ENCODE data around the gene ZNF615.
"Not testable (repeated sequence)": the region's sequence is repeated elsewhere in the genome, so short reads cannot be mapped to it uniquely, and the experiment has no call there.

The ZNF615 gene

DNA sequence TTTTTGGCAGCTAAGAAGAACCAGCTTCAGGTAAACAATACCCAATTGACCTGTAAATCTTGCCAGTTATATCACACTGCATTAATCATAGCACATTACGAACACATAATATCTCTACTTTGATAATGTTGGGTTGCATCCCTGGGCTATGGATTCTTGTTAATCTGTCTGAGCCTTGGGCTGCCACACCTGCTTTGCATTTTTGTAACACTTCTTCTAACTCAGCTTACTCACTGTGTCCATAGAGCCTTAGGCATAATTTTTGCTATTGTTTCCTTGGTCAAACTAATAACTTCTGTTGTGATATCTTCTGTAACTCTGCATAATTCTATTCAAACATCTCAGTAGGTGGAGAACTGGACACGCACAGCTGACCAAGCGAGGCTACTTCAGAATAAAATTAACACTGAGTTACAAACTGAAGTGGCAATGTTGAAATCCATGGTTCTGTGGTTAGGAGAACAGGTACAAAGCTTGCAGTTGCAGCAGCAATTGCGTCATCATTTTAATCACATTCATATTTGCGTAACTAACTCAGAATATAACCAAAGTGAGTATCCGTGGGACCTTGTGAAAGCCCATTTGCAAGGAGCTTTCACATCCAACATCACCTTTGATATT lies 27.8 kb downstream of the ZNF615 start:
- no peak for DNase-seq (ENCODE audit: low read depth)

DNA sequence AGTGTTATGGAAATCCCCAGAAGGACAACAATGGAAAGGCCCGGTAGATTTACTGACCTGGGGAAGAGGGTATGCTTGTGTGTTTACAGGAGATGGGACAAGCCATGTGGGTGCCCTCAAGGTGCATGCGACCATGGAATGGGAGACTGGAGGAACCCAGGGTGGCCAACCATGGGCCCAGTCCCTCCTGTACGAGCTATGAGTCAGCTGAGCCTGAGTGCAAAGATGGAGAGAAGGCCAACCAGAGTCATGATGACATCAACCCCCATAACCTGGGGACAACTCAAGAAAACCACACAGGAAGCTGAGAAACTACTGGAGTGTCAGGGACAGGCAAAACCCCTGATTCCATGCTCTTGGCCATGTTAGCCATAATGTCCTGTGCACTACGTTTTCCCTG lies 29.1 kb downstream of the ZNF615 start:
- no peak for DNase-seq (ENCODE audit: low read depth)

DNA sequence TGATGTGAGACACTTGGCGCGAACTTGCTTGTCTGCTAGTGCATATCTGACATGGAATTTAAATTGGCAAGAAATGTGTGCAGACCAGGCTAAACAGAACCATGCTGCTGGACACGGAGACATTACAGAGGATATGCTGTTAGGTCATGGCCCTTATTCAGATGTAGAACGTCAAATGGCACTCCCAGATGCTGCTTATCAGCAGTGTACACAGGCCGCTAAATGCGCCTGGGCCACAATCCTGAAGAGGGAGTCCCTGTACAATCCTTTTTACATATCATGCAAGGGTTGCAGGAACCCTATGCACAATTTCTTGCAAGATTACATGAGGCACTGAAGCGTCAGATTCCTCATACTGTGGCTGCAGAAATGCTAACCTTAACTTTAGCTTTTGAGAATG lies 30.7 kb downstream of the ZNF615 start:
- no peak for DNase-seq (ENCODE audit: low read depth)

DNA sequence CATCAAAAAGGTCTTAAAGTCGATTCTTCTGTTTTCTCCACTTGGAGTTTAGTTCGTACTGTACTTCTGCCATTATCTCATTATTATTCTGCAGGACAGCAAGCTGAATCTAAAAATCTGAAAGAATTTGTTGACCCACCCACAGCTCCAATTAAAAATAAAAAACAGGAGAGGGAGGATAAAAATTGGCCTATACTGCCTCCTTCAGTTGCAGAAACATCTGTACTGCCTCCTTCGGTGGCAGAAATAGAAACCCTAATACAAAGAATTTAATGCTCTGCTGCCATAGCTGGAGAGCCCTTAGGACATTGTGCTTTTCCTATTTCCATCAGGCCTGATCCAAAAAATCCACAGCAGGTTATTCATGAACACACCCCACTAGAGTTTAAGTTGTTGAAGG lies 31.2 kb downstream of the ZNF615 start:
- DNase-seq (ENCODE audit: low read depth): no peak

DNA sequence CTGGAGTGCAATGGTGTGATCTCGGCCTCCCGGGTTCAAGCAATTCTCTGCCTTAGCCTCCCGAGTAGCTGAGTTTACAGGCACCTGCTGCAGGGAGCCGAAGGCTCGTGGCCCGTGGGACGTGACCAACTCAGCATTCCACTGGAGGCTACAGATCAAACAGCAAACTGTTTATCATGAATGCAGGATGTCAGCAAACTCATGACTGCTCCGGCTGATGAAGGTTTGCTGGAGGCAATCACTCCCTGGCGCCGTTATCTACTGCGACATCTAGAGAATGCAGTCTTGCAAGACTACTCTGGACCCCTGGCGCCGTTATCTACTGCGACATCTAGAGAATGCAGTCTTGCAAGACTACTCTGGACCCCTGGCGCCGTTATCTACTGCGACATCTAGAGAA lies 32.2 kb downstream of the ZNF615 start:
- not testable (repeated sequence) for DNase-seq (ENCODE audit: low read depth)

DNA sequence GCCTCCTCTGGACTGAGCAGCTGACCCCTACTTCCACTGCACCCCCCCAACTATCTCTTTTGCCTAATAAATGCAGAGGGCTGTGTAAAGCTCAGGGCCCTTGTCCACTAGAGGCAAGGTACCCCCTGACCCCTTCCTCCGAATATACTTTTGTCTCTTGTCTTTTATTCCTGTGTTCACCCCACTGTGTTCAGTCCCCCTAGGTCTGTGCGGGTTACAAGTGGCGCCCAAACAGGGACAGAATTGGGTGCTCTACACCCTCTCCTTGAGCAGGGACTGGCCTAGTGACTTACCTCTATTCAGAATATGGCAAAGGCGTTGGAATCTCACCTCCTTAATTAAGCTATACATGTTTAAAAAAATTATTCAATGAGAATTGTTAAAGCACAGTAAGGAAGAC lies 36.4 kb downstream of the ZNF615 start:
- no peak for DNase-seq (ENCODE audit: low read depth)

DNA sequence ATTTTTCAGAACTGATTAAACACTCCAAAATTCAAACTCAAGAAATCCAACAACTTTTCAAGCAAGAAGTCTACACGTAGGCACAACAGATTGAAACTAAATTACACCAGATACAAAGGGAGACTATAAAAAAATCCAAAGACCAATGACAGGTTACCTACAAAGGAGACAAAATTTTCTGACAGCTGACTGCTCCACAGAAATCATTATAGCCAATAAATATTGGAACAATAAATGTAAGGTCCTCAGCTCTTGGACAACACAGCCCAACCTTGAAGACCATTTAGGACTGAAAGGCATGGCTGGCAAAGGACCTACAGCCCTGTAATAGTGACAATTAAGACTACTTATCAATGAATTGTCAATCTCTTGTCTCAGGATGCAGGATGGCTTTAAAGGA lies 37.3 kb downstream of the ZNF615 start:
- DNase-seq (ENCODE audit: low read depth): no peak

DNA sequence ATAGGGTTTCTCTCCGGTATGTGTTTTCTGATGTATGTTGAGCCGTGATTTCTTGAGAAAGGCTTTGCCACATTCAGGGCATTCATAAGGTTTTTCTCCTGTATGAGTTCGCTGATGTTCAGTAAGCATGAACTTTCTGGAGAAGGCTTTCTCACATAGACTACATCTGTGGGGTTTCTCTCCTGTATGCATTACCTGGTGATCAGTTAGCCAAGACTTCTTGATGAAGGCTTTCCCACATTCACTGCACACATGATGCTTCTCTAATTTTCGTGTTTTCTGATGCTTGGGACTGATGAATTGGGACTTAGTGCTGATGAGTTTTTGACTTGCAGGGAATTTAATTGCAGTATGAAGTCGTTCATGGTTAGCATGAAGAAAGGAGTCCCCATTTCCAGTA lies 42.4 kb downstream of the ZNF615 start:
- no peak for DNase-seq (ENCODE audit: low read depth)

DNA sequence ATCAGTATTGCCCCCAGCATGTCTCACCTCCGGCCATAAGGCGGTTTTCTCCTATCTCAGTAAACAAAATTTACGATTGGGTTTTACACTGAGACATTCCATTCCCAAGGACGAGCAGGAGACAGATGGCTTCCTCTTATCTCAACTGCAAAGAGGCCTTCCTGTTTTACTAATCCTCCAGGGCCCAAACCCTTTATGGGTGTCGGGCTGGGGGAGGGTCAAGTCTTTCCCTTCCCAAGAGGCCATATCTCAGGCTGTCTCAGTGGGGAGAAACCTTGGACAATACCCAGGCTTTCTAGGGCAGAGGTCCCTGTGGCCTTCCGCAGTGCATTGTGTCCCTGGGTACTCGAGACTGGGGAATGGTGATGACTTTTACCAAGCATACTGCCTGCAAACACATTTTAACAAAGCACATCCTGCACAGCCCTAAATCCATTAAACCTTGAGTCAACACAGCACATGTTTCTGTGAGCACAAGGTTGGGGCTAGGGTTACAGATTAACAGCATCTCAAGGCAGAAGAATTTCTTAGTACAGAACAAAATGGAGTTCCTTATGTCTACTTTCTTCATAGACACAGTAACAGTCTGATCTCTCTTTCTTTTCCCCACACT lies 47.3 kb downstream of the ZNF615 start:
- not testable (repeated sequence) for DNase-seq (ENCODE audit: low read depth)

DNA sequence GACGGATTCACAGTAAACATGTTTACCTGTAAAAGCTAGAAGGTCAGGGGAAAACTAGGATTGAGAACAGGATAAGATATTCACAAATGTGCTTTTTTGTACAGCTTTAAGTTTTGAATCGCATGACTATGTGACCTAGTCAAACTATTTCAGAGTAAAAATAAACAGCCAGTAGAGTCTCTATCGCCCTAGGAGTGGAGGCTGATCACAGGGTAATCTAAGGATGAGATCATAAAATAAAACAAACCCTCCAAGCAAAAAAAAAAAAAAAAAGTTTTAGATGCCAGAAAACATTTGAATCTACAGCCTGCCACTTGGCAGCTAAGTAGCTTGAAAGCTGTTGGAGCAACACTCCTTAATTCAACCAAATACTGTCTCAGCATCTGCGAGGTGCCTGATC lies 48.2 kb downstream of the ZNF615 start:
- no peak for DNase-seq (ENCODE audit: low read depth)

DNA sequence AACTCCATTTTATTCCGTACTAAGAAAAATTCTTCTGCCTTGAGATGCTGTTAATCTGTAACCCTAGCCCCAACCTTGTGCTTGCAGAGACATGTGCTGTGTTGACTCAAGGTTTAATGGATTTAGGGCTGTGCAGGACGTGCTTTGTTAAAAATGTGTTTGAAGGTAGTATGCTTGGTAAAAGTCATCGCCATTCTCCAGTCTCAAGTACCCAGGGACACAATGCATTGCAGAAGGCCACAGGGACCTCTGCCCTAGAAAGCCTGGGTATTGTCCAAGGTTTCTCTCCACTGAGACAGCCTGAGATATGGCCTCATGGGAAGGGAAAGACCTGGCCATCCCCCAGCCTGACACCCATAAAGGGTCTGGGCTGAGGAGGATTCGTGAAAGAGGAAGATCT lies 50.2 kb downstream of the ZNF615 start:
- DNase-seq (ENCODE audit: low read depth): not testable (repeated sequence)

DNA sequence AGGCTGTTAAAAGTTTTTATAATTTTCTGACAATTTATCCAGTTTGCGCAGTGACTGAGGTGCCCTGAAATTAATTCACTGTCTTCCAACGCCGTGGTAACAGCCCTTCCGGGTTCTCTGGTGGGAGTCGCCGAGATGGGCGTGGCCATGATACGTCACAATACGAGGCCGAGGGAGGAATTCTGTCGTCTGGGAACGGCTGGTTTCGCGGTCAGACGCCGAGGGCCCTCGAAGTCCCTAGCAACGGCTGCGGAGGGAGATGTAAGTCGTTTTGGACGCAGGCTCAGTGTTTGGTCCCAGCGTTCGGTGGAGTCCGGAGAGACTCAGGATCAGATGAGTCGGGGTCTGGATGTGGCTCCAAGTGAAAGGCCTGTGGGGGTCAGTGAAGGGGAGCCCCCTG lies 59.0 kb downstream of the ZNF615 start:
- no peak for DNase-seq (ENCODE audit: low read depth)

DNA sequence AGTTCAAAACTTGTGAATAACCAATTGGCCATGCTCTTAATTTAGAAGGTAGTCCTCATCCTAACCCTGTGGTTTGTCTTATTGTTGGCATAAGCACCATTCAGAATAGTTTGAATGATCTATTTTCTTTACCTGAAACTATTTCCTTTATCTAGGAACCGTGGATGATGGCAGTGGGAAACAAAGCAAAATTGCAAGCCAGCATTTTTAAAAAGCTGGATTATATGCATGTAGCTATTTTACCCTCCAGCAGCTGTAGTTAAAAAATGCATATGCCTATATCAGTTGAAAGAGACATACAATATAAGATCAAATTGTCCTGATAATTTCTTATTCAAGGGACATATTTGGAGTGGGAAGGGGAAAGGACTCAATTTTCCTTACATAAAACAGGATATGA lies 61.4 kb downstream of the ZNF615 start:
- no peak for DNase-seq (ENCODE audit: low read depth)

DNA sequence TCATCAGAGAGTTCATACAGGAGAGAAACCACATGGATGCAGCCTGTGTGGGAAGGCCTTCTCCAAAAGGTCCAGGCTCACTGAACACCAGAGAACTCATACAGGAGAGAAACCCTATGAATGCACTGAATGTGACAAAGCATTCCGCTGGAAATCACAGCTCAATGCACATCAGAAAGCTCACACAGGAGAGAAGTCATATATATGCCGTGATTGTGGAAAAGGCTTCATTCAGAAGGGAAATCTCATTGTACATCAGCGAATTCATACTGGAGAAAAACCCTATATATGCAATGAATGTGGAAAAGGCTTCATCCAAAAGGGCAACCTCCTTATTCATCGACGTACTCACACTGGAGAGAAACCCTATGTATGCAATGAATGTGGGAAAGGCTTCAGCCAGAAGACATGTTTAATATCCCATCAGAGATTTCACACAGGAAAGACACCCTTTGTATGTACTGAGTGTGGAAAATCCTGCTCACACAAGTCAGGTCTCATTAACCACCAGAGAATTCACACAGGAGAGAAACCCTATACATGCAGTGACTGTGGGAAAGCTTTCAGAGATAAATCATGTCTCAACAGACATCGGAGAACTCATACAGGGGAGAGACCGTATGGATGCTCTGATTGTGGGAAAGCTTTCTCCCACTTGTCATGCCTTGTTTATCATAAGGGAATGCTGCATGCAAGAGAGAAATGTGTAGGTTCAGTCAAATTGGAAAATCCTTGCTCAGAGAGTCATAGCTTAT lies 63.0 kb downstream of the ZNF615 start:
- DNase-seq (ENCODE audit: low read depth): no peak

Data from T-helper 22 cell (primary cell).